ENCODE measurements around the gene MCUB.
A peak's percentile ranks its signal among the peaks of the same experiment; 100 is the strongest.

The MCUB gene

GRCh38 chr4:109735566-109736365 lies 175.7 kb downstream of the MCUB start:
- DNase-seq (ENCODE audit: low read depth): peak; percentile 41
- TF ChIP-seq CTCF (IDR thresholded peaks at IDR 0.05; ENCODE audit: low read length, missing control alignments): no peak
- H3K4me3 ChIP-seq (replicated peaks; ENCODE audit: low read depth, low read length): no peak overlapping the region

Measured in fibroblast of pulmonary artery (primary cell).